HCT116 (cell line): ENCODE results near the gene CRELD2. TPM values are rescaled to one million over a fixed set of nuclear protein-coding genes. Genes with fewer than 3 reads are reported as not detected.

ENCODE experiments used
- ATAC-seq: fragments of 200-7000 bp; cut with Tn5 transposase; 2 replicates; pipeline ENCODE4 v1.9.1; 2020; ENCODE audit warnings: mild to moderate bottlenecking, moderate library complexity
- BruUV-seq: library from RNA; stranded (reverse); fragments of 400-500 nt; replicated peaks from 2 replicates; lab custom pipeline; 2021; lab: Mats Ljungman, UMichigan
- CTCF ChIA-PET: fragments of 300-600 bp; sonication (Branson Sonifier 250); formaldehyde crosslinking; loops from one replicate; lab custom pipeline; 2021; ENCODE audit warnings: antibody characterized with exemption; lab: Charles Lee
- POLR2A ChIA-PET: fragments of 300-600, 350-600 bp; sonication (Branson Sonifier 250); formaldehyde crosslinking; loops from one replicate; lab custom pipeline; 2021; ENCODE audit warnings: antibody characterized with exemption; lab: Charles Lee
- RAD21 ChIA-PET, 2 experiments: fragments of 300-600 bp; sonication (Branson Sonifier 250); formaldehyde crosslinking; loops; one replicate each; lab custom pipeline; 2023; ENCODE audit warnings: low total read pairs in 2 of 2; ENCODE audit not compliant: uncharacterized antibody in 2 of 2, unreplicated experiment in 2 of 2, low non-redundant PET in 1 of 2; lab: Charles Lee
- DNase-seq: peaks from one replicate; pipeline ENCODE4 v3.0.0-alpha.2; 2010; ENCODE audit warnings: low read depth, low spot score
- H2AFZ ChIP-seq: fragments of 200-600 bp; shearing (Covaris generic), sonication (generic); 2 replicates; pipeline ENCODE4 v1.6.1; 2017; ENCODE audit warnings: low read depth, mixed run types, mixed read lengths, antibody characterized with exemption, low read length; ENCODE audit not compliant: poor library complexity, severe bottlenecking
- H3K27ac ChIP-seq: 2 replicates; pipeline ENCODE4 v1.5.1; 2012; ENCODE audit warnings: low read depth, low read length
- H3K27me3 ChIP-seq: fragments of 200-600 bp; sonication (generic); 2 replicates; pipeline ENCODE4 v1.6.1; 2016; ENCODE audit warnings: mixed run types, low read length, mixed read lengths; ENCODE audit not compliant: insufficient read depth
- H3K36me3 ChIP-seq, 2 experiments: fragments of 200-500 bp in 1 of 2; fragments of 200-600 bp in 1 of 2; sonication (Bioruptor generic) in 1 of 2; sonication (generic) in 1 of 2; 2 replicates each; pipeline versions ENCODE4 v1.5.1 to v1.6.1; 2014 to 2016; ENCODE audit warnings: low read length in 2 of 2, inconsistent platforms in 1 of 2, mixed read lengths in 1 of 2, mixed run types in 1 of 2; ENCODE audit not compliant: insufficient read depth in 2 of 2, control insufficient read depth in 1 of 2
- H3K4me1 ChIP-seq, 2 experiments: fragments of 200-600 bp in 1 of 2; sonication (generic) in 1 of 2; 2 replicates each; pipeline versions ENCODE4 v1.5.1 to v1.6.1; 2012 to 2017; ENCODE audit warnings: low read length in 2 of 2, inconsistent platforms in 1 of 2, mild to moderate bottlenecking in 1 of 2, mixed read lengths in 1 of 2, mixed run types in 1 of 2, moderate library complexity in 1 of 2; ENCODE audit not compliant: insufficient read depth in 2 of 2, control insufficient read depth in 1 of 2
- H3K4me2 ChIP-seq: fragments of 200-600 bp; sonication (generic); 2 replicates; pipeline ENCODE4 v1.6.1; 2017; ENCODE audit warnings: mixed run types, low read length, mixed read lengths
- H3K4me3 ChIP-seq, 2 experiments: fragments of 200-600 bp in 1 of 2; sonication (generic) in 1 of 2; replicated peaks in 1 of 2; 2 replicates each; pipeline ENCODE4 v1.5.1; 2011 to 2016; ENCODE audit warnings: low read length in 2 of 2, control low read depth in 1 of 2, low read depth in 1 of 2, mild to moderate bottlenecking in 1 of 2, mixed read lengths in 1 of 2, mixed run types in 1 of 2
- H3K79me2 ChIP-seq: fragments of 200-600 bp; sonication (generic); 2 replicates; pipeline ENCODE4 v1.6.1; 2017; ENCODE audit warnings: mild to moderate bottlenecking, mixed run types, low read length, moderate library complexity, mixed read lengths; ENCODE audit not compliant: insufficient read depth
- H3K9ac ChIP-seq: fragments of 200-600 bp; sonication (generic); 2 replicates; pipeline ENCODE4 v1.6.1; 2016; ENCODE audit warnings: low read length, mixed read lengths
- H3K9me2 ChIP-seq: fragments of 200-600 bp; sonication (generic), shearing (Covaris generic); 2 replicates; pipeline ENCODE4 v1.6.1; 2017; ENCODE audit warnings: mixed run types, mild to moderate bottlenecking, moderate library complexity; ENCODE audit not compliant: insufficient read depth
- H3K9me3 ChIP-seq, 2 experiments: fragments of 200-500 bp in 1 of 2; fragments of 200-600 bp in 1 of 2; sonication (Bioruptor generic) in 1 of 2; sonication (generic) in 1 of 2; 2 replicates each; pipeline ENCODE4 v1.6.1; 2014 to 2017; ENCODE audit warnings: low read length in 2 of 2, mixed read lengths in 2 of 2, inconsistent platforms in 1 of 2, low read depth in 1 of 2, mild to moderate bottlenecking in 1 of 2, mixed run types in 1 of 2, moderate library complexity in 1 of 2; ENCODE audit not compliant: control insufficient read depth in 1 of 2, insufficient read depth in 1 of 2
- H4K20me1 ChIP-seq: fragments of 200-600 bp; sonication (generic), shearing (Covaris generic); 2 replicates; pipeline ENCODE4 v1.6.1; 2017; ENCODE audit warnings: mixed run types, mild to moderate bottlenecking, moderate library complexity; ENCODE audit not compliant: insufficient read depth
- ATF3 ChIP-seq: IDR thresholded peaks from 2 replicates; pipeline ENCODE4 v1.6.1; 2012
- CBX3 ChIP-seq: IDR thresholded peaks from 2 replicates; pipeline ENCODE4 v1.6.1; 2012; ENCODE audit warnings: low read depth
- CEBPB ChIP-seq: IDR thresholded peaks from 2 replicates; pipeline ENCODE4 v1.6.1; 2012; ENCODE audit warnings: low read depth
- CTCF ChIP-seq, 3 experiments: fragments of 200-600 bp in 1 of 3; sonication (generic) in 1 of 3; IDR thresholded peaks in 2 of 3; conservative IDR thresholded peaks in 1 of 3; 2 replicates each; pipeline ENCODE4 v1.5.1; 2012 to 2017; ENCODE audit warnings: low read depth in 2 of 3, low read length in 2 of 3, antibody characterized with exemption in 1 of 3, borderline replicate concordance in 1 of 3, control low read depth in 1 of 3, mild to moderate bottlenecking in 1 of 3, mixed read lengths in 1 of 3, mixed run types in 1 of 3, moderate library complexity in 1 of 3; ENCODE audit not compliant: insufficient read depth in 1 of 3
- EGR1 ChIP-seq: IDR thresholded peaks from 2 replicates; pipeline ENCODE4 v1.6.1; 2012; ENCODE audit warnings: low read depth
- EZH2phosphoT487 ChIP-seq: fragments of 200-600 bp; IDR thresholded peaks from 2 replicates; pipeline ENCODE4 v1.6.1; 2018; ENCODE audit warnings: antibody characterized with exemption, borderline replicate concordance
- POLR2A ChIP-seq: IDR thresholded peaks from 2 replicates; pipeline ENCODE4 v1.7.0; 2011; ENCODE audit warnings: borderline replicate concordance; ENCODE audit not compliant: insufficient read depth, insufficient read length; ENCODE audit errors: extremely low read depth
- REST ChIP-seq: IDR thresholded peaks from 2 replicates; pipeline ENCODE4 v1.6.1; 2012; ENCODE audit warnings: low read depth
- SIN3A ChIP-seq: IDR thresholded peaks from 2 replicates; pipeline ENCODE4 v1.6.1; 2012; ENCODE audit warnings: low read depth
- SP1 ChIP-seq: IDR thresholded peaks from 2 replicates; pipeline ENCODE4 v1.6.1; 2012; ENCODE audit warnings: low read depth
- SRF ChIP-seq: IDR thresholded peaks from 2 replicates; pipeline ENCODE4 v1.6.1; 2012; ENCODE audit warnings: low read depth
- TCF7L2 ChIP-seq: IDR thresholded peaks from 2 replicates; pipeline ENCODE4 v1.7.0; 2011; ENCODE audit warnings: borderline replicate concordance, inconsistent platforms; ENCODE audit not compliant: insufficient read depth, insufficient read length; ENCODE audit errors: extremely low read depth
- ZBTB33 ChIP-seq: IDR thresholded peaks from 2 replicates; pipeline ENCODE4 v1.6.1; 2011; ENCODE audit warnings: mild to moderate bottlenecking, low read length, moderate library complexity; ENCODE audit not compliant: insufficient replicate concordance; ENCODE audit errors: extremely low read depth
- ZFX ChIP-seq: fragments of 450-650 bp; IDR thresholded peaks from 2 replicates; pipeline ENCODE4 v1.6.1; 2017
- ZNF274 ChIP-seq: fragments of 200-500 bp; sonication (Bioruptor generic); IDR thresholded peaks from 2 replicates; pipeline ENCODE4 v1.6.1; 2014; ENCODE audit warnings: mild to moderate bottlenecking, low read depth, low read length, inconsistent platforms
- intact Hi-C: fragments of 100-400 bp; cut with micrococcal nuclease; formaldehyde crosslinking; loops from 2 replicates; pipeline ENCODE4 v1.10.0; 2022
- total RNA-seq: library from RNA; stranded (reverse); gene quantifications from one replicate; pipeline ENCODE4 v1.2.1, GENCODE V29; 2021; ENCODE audit not compliant: unreplicated experiment

The CRELD2 gene
- total RNA-seq, 1 experiment from 2014 or later: 45.8 TPM

GRCh38 chr22:49958366-49958921 lies 40.0 kb downstream of the CRELD2 start:
- Histone ChIP-seq H3K36me3 (peaks cover 6 to 19% of the 10 kb centered on the region in 2 experiments; a peak in 3 of 4 replicates), H3K4me3 (no peak overlapping the region), H3K4me1 (peaks cover 19 to 36% of the 10 kb centered on the region in 2 experiments), H3K9ac (no peak overlapping the region), H3K9me3 (no peaks in the 10 kb centered on the region), H3K4me2 (peak overlapping the region; percentile 100; the same call in 1 of the 2 replicates), H2AFZ (no peak overlapping the region), H3K9me2 (no peaks in the 10 kb centered on the region), H3K27ac (peak overlapping the region; percentile 95; the same call in 1 of the 2 replicates), H3K27me3 (no peaks in the 10 kb centered on the region), H3K79me2 (peaks cover 27% of the 10 kb centered on the region), H4K20me1 (peaks cover 9% of the 10 kb centered on the region; the same call in 1 of the 2 replicates)
- ChIA-PET POLR2A (interaction anchor here (0.5 kb wide), 1 partner anchor 372 kb away, joined by 3 read pairs; no protein-coding TSS in a partner anchor), RAD21 (no interaction called here), CTCF (interaction anchor here (1.4 kb wide), 1 partner anchor 25 kb away, joined by 3 read pairs; no protein-coding TSS in a partner anchor)
- no peak for DNase-seq
- no peak for ATAC-seq
- BruUV-seq: no TSS peak
- intact Hi-C loops: no loop called here
- TF ChIP-seq POLR2A (no peak), CTCF (IDR thresholded peaks at IDR 0.05 in 2 of 3, conservative IDR thresholded peaks at IDR 0.05 in 1 of 3; ENCODE audit: borderline replicate concordance in 1 of 3, insufficient read depth in 1 of 3, low read depth in 2 of 3, low read length in 2 of 3) (no peak), EZH2phosphoT487 (no peak), ATF3 (no peak), SP1 (no peak), EGR1 (no peak), SIN3A (no peak), TCF7L2 (no peak), REST (no peak), SRF (no peak), ZBTB33 (no peak), ZNF274 (no peak), CBX3 (no peak), CEBPB (no peak), ZFX (no peak)
